GM19455 (cell line): ENCODE data around the gene KCNIP1.
"Not testable (repeated sequence)": the region's sequence is repeated elsewhere in the genome, so short reads cannot be mapped to it uniquely, and the experiment has no call there.

Source experiments
- ATAC-seq: cut with Tn5 transposase; IDR thresholded peaks from one replicate; pipeline ENCODE4 v1.9.1; 2021; ENCODE audit not compliant: unreplicated experiment

KCNIP1 gene

DNA sequence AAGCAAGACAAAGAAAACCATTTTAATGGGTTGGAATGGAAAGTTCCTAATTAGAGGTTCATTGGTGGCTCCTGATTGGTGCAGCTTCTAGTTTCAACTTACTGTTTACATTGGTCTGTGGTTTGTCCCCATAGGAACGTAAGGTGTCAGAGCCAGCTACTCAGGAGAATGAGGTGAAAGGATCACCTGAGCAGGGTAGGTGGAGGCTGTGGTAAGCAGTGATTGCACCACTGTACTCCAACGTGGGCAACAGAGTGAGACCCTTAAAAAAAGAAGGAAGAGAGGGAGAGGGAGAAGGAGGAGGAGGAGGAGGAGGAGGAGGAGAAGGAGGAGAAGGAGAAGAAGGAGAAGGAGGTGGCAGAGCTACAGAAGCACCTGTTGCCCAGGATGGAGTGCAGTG is 30.4 kb downstream of the KCNIP1 start:
- ATAC-seq: no peak

DNA sequence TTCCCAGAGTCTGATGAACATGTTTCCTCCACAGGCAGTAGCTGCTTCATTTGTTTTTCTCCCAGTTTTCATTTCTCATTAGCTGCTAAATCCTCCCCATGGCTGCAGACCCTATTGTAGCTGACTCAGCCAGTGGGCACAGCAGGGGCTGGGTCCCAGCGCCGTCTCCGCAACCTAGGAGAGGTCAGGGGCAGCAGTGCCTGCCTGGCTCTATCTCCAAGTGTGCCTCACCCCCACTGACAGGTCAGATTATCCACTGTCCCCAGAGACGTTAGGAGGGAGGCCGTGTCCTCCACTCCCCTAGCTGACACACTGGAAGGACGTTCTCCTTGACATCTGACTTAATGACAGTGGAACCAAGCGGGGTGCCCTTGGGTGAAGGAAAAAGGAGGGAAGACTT is 31.1 kb downstream of the KCNIP1 start:
- ATAC-seq: no peak

DNA sequence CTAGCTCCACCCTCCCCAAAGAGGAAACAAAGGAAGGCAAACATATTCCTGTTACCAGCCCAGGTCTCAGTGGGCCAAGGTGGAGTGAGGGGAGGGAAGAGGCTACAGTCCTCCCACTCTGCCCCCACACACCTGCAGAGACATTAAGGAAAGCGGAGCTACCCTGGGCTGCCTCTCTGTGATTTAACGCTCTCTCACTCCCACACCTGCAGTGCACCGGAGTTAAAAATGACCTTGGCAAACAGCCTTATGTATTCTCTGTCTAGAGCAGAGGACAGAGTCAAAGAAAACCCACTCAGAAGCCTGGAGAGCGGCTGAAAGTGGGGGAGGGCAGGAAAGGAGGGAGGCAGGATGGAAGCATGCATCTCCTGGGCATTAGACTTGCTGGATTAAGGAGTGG is 32.7 kb downstream of the KCNIP1 start:
- ATAC-seq: no peak

DNA sequence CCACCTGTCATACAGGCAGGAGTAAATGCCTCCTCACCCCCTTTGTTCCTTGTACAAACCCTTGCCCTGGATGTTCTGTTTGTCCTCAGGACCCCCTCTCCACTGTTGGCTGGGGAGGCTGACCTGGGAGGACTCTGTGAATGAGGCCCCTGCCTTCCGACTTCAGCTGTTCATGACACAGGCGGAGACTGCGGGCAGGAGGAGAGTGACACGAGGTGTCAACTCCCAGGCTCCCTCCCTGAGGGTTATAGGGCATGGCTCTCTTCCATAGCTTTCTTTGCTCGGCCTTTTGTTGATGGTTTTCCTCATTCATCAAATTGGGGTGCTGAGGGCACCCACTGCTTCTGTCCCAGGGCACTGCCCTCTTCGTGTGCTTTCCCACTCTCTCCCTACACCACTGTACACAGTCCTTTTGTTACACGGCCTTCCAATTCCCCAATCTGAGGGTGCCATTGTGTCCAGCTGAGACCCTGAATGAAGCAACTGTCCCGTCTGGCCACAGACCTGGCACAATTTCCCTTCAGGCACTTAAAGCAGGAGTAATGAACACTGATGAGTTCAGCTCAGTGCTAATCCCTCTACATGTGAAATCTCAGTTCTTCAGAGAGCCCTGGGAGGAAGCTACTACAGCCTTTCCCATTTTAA is 33.8 kb downstream of the KCNIP1 start:
- ATAC-seq: no peak

DNA sequence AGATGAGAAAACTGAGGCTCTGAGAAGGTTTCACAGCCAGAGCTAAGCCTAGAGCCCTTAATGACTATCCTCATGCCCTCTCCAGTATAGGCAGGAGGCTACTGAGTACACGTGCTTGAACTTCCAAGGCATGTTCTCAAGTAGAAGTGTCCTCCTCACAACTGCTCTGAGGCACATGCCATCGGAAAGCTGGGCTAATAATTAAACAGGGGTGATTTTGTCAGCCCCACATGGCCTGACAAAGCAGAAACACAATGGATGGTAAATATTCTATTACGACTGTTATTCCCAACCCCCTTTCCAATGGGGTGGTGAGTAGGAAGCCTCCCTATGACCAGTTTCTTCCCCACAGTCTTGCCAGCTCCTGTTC is 34.3 kb downstream of the KCNIP1 start:
- no peak for ATAC-seq

DNA sequence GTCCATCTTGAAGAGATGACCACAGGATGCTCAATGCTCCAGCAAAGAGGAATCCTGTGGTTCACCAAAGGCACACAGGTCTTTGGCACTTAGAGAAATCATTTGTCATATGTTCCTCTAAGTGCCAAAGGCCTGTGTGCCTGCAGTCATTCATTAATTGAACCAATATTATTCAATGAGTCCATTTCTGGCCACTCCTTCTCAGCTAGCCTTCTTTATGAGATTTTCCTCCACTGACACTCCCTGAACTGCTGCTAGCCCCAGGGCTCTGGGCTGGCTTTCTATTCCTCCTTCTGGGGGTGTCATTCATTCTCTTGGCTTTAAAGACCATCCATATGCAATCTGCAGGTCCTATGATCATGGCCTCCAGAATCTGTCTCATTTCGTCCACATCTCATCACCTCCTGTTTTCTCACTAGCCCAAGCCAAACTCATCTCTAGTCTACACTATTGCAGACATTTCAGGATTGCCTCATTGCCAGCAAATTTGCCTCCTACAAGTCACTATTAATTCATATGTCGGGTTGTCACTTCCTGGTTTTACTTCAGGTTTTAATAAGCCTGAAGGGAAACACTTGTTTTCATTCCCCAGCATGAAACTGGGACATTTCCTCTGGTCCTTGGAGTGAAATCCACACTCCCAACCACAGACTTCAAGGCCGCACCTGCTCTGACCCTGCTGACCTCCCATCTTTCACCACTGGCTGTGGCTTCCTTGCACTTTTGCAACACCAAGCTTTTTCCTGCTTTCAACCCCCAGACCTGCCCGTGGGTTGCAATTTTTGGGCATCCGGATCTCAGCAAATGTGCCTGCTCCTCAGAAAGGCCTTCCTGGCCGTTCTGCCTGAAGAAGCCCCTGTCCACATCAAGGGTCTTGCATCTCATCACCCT is 35.1 kb downstream of the KCNIP1 start:
- no peak for ATAC-seq

DNA sequence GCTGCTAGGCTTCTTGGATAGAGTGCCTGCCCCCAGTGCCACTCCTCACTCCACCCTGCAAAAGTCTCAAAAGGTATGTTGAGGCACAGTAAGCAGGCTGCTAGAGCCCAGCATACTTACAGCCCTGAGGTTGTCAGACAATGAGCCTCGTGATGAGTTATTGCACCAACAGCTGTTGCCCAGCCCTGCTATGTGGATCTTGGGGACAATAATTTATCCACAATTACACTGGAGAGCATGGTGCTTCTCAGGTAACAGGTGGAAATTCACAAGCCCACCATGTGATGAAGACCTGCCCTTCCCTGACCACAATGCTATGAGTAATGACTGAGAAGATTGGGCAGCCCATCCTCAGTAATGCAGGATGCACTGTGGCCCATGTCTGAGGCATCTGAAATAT is 36.5 kb downstream of the KCNIP1 start:
- ATAC-seq: no peak

DNA sequence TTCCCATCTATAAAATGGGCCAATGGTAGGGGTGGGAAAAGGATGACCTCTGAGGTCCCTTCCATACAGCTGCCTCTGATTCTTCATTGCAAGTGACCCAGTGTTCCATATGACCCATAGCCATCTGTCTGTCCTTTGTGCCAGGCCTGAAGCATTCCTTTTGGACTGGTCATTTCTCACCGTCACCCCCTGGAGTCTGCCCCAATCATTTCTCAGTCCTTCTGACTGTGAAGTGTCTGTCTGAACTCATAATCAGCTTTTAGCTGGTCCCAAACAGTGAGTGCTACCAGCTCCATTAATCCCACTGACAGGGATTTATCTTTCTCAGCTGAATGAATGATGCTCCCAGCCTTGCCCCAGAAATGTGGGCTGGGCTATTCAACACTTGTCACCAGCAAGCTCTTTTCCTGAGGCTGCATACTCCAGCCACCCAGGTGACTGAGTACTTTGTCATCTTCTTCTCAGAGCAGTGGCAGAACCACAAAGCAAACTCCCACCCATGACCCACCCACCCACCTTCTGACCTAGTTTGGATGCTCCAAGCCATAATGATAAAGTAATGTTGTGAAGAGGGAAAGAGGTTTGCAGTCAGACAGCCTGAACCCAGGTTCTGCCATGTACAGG is 37.4 kb downstream of the KCNIP1 start:
- ATAC-seq: no peak

DNA sequence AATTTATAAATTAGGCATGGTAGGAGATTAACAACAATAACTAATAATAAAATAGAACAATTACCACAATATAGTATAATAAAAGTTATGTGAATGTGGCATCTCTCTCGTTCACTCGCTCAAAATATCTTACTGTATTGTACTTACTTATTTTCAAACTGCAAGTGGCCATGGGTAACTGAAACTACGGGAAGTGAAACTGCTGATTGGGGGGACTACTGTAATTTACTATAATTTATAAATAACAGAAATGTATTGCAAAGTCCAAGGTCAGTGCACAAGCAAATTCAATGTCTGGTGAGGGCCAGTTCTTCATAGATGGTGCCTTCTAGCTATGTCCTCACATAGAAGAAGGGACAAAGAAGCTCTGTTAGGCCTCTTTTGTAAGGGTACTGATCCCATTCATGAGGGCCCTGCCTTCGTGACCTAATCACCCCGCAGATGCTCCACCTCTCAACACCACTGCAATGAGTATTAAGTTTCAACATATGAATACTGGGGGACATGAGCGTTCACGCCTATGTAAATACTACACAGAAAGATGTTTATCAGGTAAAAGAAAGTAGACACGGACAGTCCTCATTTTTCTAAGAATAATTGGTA is 39.0 kb downstream of the KCNIP1 start:
- ATAC-seq: no peak

DNA sequence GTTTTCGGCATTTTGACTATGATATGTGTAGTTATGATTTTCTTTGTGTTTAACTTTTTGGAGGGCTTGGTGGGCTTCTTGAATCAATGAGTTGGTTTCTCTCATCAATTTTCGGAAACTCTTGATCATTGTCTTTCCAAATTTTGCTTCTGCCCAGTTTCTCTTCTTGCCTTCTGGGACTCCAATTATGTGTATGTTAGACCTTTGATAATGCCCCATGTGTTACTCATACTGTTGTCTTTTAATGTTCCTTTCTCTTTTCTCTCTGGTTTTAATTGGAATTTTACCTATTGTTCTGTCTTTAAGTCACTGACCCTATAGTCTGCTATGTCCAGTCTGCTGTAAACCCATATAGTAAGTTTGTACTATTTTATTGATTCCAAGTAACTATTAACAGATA is 41.5 kb downstream of the KCNIP1 start:
- ATAC-seq: no peak

DNA sequence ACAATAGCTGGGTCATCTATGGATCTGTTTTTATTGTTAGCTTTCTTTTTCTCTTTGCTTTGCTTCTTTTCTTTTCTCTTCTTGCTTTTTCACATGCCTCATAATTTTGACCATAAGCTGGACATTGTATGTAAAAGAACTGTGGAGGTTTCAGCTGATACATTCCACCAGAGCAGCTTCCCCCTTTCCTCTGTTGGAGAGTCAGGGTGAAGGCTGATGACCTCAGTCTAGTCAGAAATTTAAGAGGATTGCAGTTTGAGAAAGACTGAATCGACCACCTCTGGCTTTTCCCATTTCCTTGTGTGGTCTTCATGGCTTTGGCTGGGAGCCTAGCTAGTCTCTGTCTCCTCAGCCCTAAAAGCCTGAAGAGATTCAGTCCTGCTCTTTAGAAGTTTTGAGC is 42.0 kb downstream of the KCNIP1 start:
- ATAC-seq: no peak

DNA sequence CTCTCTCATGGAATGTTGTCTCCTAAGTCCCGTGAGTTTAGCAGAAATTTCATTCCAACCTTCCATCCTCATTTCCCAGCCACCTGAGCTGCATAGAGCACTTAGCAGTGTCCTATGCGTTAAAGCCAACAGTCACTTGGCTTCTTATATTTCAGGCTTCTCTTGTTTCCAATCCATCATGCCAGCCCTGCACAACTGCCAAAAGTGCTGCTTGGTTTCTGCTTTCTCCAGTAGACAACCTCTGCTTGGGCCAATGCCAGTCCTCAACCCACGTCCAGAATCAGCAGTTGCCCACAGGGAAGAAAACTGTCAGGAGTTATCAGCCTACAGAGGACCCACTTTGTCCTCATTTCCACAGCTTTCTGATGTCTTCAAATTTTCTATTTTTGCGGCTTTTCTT is 42.5 kb downstream of the KCNIP1 start:
- ATAC-seq: no peak

DNA sequence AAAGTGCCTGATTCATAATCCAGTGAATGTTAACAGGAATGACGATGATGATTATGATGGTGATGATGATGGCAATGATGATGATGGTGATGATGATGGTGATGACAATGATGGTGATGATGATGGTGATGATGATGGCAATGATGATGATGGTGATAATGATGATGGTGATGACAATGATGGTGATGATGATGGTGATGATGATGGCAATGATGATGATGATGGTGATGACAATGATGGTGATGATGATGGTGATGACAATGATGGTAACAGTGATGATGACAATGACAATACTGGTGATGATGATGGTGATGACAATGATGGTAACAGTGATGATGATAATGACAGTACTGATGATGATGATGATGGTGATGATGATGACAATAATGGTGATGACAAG is 46.6 kb downstream of the KCNIP1 start:
- not testable (repeated sequence) for ATAC-seq

DNA sequence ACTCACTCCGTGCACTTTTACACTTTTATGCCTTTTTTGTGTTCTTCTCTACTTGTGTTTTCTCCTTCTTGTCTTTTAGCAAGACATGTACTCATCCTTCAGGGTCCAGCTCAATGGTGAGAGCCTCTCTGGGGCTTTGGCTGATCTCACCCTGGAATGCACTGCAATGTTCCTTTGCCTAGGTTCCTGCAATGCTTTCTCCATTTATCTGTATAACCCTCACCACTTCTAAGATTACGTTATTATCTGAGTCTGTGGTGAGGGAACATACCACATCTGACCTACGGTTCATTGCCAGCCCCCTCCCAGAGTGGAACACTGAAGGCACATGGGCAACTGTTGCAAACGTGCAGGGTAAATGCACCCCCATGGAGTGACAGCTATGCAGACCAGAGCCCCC is 47.3 kb downstream of the KCNIP1 start:
- no peak for ATAC-seq

DNA sequence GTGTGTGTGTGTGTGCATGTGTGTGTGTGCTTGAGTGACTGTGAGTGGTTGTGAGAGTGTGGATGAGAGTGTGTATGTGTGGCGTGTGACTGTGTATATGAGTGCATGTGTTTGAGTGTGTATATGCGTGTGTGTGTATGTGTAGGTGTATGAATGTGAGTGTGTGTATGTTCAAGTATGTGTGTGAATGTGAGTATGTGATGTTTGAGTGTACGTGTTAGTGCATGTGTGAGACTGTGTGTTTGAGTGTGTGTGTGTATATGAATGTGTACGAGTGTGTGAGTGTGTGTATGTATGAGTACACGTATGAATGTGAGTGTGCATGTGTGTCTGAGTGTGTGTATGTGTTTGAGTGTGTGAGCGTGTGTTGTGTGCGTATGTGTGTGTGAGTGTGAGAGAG is 47.8 kb downstream of the KCNIP1 start:
- no peak for ATAC-seq

DNA sequence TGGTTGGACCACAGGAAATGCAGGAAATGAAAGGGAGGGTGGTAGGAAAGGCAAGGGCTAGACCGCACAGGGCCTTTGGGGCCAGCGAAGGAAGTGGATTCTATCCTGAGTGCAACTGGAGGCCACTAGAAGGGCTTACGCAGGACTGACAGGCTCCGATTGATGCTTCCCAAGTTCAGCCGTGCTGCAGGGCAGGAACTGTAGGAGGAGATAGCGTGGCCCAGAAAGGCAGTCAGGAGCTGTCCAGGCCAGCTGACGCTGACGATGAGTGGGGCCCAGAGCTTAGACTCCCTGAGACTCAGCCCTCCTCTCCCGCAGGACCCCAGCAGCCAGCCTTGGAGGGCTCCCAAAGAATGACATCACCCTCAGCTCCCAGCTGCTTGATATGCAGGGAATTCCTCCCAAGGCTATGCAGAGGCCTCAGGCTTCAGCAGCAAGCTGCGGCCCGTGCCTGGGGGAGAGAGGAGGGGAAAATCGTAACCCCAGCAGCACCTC is 48.8 kb downstream of the KCNIP1 start:
- no peak for ATAC-seq

DNA sequence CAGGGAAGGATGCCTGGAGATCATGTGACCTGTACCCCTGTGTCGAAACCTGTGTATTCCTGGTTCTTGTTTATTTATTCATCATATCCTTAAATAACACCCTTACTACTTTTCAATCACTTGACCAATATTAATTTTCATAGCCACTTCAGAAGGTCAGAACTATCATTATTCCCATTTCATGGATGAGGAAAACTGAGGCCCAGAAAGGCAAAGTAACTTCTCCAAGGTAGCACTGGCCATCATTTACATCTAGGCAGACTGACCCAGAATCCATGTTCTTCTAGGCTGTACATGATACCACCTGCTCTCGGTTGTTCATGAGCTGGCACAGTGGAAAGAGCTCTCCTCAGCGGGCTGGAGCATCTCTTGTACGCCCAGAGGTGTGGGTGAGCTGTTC is 49.4 kb downstream of the KCNIP1 start:
- no peak for ATAC-seq

DNA sequence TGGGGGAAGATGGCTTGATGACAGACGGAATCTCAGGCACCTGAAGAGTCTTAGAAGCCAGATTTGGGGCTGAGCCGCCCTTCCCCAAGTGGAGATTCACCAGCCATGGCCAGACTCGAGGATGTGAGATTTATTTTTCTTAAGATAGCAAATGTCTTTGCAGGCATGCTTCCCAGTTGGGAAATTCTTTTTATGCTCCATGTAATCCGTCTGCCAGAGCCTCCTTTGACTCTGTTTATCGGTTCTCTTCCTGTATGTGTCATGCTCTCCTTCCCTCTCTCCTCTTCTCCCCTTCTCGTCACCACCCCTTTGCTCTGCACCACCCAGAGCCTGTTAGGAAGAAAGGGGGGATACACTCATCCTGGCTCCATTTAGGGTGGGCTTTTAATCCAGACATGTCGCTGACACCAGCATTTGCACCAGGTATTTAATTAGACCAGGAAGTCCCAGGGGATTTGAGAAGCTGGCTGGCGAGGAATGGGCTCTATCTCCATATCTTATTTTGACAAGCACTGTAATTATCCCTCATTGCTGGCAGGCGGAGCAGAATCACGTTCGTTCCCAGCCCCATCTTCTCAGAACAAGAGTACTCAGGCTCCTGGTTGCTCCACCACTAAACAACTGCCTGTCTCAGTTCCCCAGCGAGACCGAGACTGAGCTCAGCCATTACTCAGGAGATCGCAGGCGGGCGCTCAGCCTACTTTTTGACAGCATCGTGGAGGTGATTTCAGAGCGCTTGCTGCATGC is 50.9 kb downstream of the KCNIP1 start:
- no peak for ATAC-seq

DNA sequence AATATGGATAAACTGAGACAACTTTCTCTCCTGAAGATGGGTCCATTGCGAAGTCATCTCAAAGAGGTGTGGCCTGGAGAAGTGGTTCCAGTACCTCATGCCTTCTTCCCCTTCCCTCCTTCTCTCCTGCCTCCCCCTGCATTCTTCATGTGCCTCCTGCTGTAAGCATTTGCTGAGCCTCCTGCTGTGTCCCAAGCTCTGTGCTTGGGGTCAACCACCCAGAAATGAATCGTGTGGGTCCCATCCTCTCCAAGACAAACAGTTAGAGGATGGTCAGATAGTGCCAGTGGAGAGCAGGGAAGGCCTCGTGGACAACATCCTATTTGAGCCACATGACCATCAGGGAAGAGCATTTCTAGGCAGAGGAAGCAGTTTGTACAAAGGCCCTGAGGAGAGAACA is 53.5 kb downstream of the KCNIP1 start:
- ATAC-seq: no peak

DNA sequence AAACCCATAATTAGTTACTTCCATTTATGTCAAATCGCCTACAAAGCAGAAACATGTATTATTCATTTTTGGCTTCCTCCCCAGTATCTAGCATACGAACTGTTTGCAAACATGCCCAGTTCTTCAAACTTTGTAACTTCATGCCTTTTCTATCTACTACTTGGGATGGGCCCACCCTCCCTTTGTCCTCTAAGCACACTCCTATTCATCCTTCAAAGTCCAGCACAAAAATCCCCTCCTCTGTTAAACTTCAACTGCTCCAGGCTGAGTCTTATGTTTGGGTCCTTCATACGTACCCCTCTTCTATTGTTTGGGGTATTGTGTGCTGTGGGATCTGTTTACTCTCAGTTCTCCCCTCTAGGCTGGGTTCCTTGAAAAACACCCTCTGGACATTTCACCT is 55.5 kb downstream of the KCNIP1 start:
- ATAC-seq: no peak

DNA sequence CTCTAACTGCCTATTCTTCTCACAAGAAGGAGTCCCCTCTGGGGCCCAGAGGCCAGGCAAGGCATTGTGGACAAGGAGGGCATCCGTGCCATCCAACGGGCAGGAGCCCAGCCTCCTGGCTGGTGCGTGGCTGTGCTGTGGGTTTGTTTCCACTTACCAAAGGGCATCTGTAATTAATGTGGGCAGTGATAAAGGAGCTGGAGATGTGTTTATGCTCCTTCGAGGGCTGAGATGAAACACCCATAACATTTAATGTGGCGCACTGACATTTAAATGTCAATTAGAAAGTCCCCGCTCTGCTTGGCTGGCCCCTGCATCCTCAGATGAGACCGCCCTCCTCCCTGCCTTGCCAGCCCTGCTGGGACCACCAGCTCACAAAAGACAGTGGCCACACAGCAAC is 57.1 kb downstream of the KCNIP1 start:
- no peak for ATAC-seq
